Activated CD8-positive, alpha-beta T cell treated with anti-CD3 and anti-CD28 coated beads for 36 hours (primary cell): ENCODE results near the gene LRTM2. TPM values are rescaled to one million over a fixed set of nuclear protein-coding genes. Genes with fewer than 3 reads are reported as not detected.

Source experiments
- ATAC-seq: fragments of 200-7000 bp; cut with Tn5 transposase; one replicate; pipeline ENCODE4 v1.10.0; 2021; ENCODE audit warnings: mild to moderate bottlenecking, moderate library complexity
- CTCF ChIA-PET: fragments of 350-600 bp; sonication (Branson Sonifier 250); formaldehyde crosslinking; loops from one replicate; lab custom pipeline; 2021; ENCODE audit warnings: antibody characterized with exemption; lab: Charles Lee
- POLR2A ChIA-PET: fragments of 350-600 bp; sonication (Branson Sonifier 250); formaldehyde crosslinking; loops from one replicate; lab custom pipeline; 2021; ENCODE audit warnings: antibody characterized with exemption; lab: Charles Lee
- DNase-seq: peaks from one replicate; pipeline ENCODE4 v3.0.0-alpha.2; 2020
- H3K27ac Mint-ChIP-seq: one replicate; pipeline ENCODE4 v1.8.0; 2021; ENCODE audit warnings: mild to moderate bottlenecking, mixed read lengths
- H3K27me3 Mint-ChIP-seq: one replicate; pipeline ENCODE4 v1.8.0; 2021; ENCODE audit warnings: mixed read lengths
- H3K36me3 Mint-ChIP-seq: one replicate; pipeline ENCODE4 v1.8.0; 2021; ENCODE audit warnings: low read depth, mixed read lengths
- H3K4me1 Mint-ChIP-seq: one replicate; pipeline ENCODE4 v1.8.0; 2021; ENCODE audit warnings: low read depth, mixed read lengths
- H3K4me3 Mint-ChIP-seq: one replicate; pipeline ENCODE4 v1.8.0; 2021; ENCODE audit warnings: mild to moderate bottlenecking, moderate library complexity, mixed read lengths
- H3K9me3 Mint-ChIP-seq: one replicate; pipeline ENCODE4 v1.8.0; 2021; ENCODE audit warnings: mixed read lengths
- intact Hi-C: fragments of 100-400 bp; cut with micrococcal nuclease; formaldehyde crosslinking; loops from one replicate; pipeline ENCODE4 v1.10.0; 2022
- total RNA-seq, 2 experiments: library from RNA; stranded (reverse); gene quantifications; one replicate each; pipeline ENCODE4 v1.2.3, GENCODE V29; 2021
- TF ChIP-seq, protein P1 (sequence below): fragments of 200-600 bp; IDR thresholded peaks from one replicate; pipeline ENCODE4 v1.8.0; 2022; ENCODE audit warnings: antibody characterized with exemption, mild to moderate bottlenecking

LRTM2 gene
- total RNA-seq, 2 experiments from 2014 or later = not detected

GRCh38 chr12:1827826-1828805, 7.8 kb downstream of the LRTM2 start:
- no peaks in the 10 kb centered on the region for H3K9me3 Mint-ChIP-seq
- no peak overlapping the region for H3K27ac Mint-ChIP-seq
- no peak for DNase-seq
- ChIA-PET CTCF (no interaction called here), POLR2A (no interaction called here)
- TF ChIP-seq, protein P1, sequence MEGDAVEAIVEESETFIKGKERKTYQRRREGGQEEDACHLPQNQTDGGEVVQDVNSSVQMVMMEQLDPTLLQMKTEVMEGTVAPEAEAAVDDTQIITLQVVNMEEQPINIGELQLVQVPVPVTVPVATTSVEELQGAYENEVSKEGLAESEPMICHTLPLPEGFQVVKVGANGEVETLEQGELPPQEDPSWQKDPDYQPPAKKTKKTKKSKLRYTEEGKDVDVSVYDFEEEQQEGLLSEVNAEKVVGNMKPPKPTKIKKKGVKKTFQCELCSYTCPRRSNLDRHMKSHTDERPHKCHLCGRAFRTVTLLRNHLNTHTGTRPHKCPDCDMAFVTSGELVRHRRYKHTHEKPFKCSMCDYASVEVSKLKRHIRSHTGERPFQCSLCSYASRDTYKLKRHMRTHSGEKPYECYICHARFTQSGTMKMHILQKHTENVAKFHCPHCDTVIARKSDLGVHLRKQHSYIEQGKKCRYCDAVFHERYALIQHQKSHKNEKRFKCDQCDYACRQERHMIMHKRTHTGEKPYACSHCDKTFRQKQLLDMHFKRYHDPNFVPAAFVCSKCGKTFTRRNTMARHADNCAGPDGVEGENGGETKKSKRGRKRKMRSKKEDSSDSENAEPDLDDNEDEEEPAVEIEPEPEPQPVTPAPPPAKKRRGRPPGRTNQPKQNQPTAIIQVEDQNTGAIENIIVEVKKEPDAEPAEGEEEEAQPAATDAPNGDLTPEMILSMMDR = no peak
- no peak for ATAC-seq
- no peaks in the 10 kb centered on the region for H3K36me3 Mint-ChIP-seq
- intact Hi-C loops = no loop called here
- H3K4me3 Mint-ChIP-seq = no peak overlapping the region
- peaks cover 21% of the 10 kb centered on the region for H3K27me3 Mint-ChIP-seq
- no peaks in the 10 kb centered on the region for H3K4me1 Mint-ChIP-seq

GRCh38 chr12:1828856-1829255, 8.5 kb downstream of the LRTM2 start:
- DNase-seq = no peak
- intact Hi-C loops = no loop called here
- ChIA-PET CTCF (no interaction called here), POLR2A (no interaction called here)
- TF ChIP-seq, protein P1 = no peak
- Mint-ChIP-seq H3K27ac (no peak overlapping the region), H3K4me1 (no peaks in the 10 kb centered on the region), H3K9me3 (no peaks in the 10 kb centered on the region), H3K4me3 (no peak overlapping the region), H3K27me3 (peaks cover 22% of the 10 kb centered on the region), H3K36me3 (no peaks in the 10 kb centered on the region)
- no peak for ATAC-seq

DNA sequence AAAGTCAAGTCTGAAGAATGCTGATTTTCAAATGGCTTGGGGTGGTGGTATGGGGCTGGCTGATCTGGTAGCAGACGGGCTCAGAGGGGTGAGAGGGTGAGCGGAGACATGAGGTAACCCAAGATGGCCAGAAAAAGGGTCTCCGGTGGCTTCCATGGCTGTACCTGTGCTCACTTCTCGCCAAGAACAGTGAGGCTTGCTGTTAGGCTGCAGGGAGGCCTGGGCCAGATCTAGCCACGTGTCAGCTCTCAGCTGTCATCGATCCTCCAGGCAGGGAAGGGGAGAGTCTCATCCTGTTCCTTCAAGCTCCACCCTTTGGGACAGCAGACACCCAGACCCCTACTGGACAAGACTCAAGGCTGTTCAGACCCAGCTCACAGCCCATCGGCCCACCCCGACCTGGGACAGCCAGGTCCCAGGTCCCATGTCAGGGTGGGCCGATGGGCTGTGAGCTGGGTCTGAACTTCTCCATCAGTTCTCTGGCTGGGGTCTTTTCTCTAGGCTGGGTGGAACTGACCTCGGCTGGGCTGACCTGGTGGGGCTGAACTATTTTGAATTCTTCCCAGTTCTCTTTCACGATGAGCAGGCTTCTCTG, 9.0 kb downstream of the LRTM2 start:
- CTCF ChIA-PET = interaction anchor here (2.0 kb wide), 1 partner anchor 111 kb away, joined by 8 read pairs; no protein-coding TSS in a partner anchor
- H3K27ac Mint-ChIP-seq = no peak overlapping the region
- H3K36me3 Mint-ChIP-seq = no peaks in the 10 kb centered on the region
- no peaks in the 10 kb centered on the region for H3K4me1 Mint-ChIP-seq
- POLR2A ChIA-PET = no interaction called here
- no peak overlapping the region for H3K4me3 Mint-ChIP-seq
- peaks cover 25% of the 10 kb centered on the region for H3K27me3 Mint-ChIP-seq
- H3K9me3 Mint-ChIP-seq = no peaks in the 10 kb centered on the region
- TF ChIP-seq, protein P1 = no peak
- no peak for ATAC-seq
- intact Hi-C loops = no loop called here
- no peak for DNase-seq

DNA sequence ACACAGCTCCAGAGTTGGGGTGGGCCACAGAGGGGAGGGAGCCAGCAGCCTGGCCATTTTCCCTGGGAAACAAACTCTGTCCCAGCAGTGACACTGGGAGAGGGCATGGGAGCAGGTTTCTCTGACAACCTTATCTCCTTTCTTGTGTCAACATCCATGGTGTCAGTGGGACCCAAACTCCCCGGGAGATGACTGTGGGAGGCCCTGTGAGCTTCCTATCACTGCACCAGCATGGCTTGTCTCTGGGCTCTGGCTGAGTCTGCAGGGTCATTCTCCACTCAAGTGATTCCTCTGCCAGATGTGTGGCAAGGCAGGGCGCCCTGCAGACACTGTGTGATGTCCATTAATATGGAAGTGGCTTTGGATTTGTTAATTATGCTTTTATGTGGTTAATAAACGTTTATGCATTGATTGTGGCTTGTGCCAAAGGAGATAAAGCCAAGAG, 10.1 kb downstream of the LRTM2 start:
- ChIA-PET CTCF (interaction anchor here (2.0 kb wide), 1 partner anchor 110 kb away, joined by 8 read pairs; no protein-coding TSS in a partner anchor), POLR2A (interaction anchor here (0.6 kb wide), 1 partner anchor 1418 kb away, joined by 3 read pairs; no protein-coding TSS in a partner anchor)
- H3K27ac Mint-ChIP-seq = no peak overlapping the region
- intact Hi-C loops = no loop called here
- TF ChIP-seq, protein P1 = no peak
- no peaks in the 10 kb centered on the region for H3K36me3 Mint-ChIP-seq
- no peak for ATAC-seq
- H3K4me1 Mint-ChIP-seq = no peaks in the 10 kb centered on the region
- H3K27me3 Mint-ChIP-seq = peaks cover 25% of the 10 kb centered on the region
- no peaks in the 10 kb centered on the region for H3K9me3 Mint-ChIP-seq
- no peak overlapping the region for H3K4me3 Mint-ChIP-seq
- DNase-seq = no peak
